Panc1 (cell line): Measurements from ENCODE around the gene FARS2. TPM values are rescaled to one million over a fixed set of nuclear protein-coding genes. Genes with fewer than 3 reads are reported as not detected.

Experiments used
- ATAC-seq: fragments of 200-7000 bp; cut with Tn5 transposase; 2 replicates; pipeline ENCODE4 v1.9.1; 2020; ENCODE audit warnings: mild to moderate bottlenecking, moderate library complexity
- BruUV-seq: library from RNA; stranded (reverse); fragments of 400-500 nt; replicated peaks from 2 replicates; lab custom pipeline; 2021; lab: Mats Ljungman, UMichigan
- CTCF ChIA-PET: fragments of 300-600 bp; sonication (Branson Sonifier 250); formaldehyde crosslinking; loops from one replicate; lab custom pipeline; 2022; ENCODE audit warnings: antibody characterized with exemption; lab: Charles Lee
- POLR2A ChIA-PET: fragments of 300-600 bp; sonication (Branson Sonifier 250); formaldehyde crosslinking; loops from one replicate; lab custom pipeline; 2022; ENCODE audit warnings: antibody characterized with exemption; lab: Charles Lee
- DNase-seq: peaks from one replicate; pipeline ENCODE4 v3.0.0-alpha.2; 2010; ENCODE audit warnings: low read depth, low spot score
- H3K27ac ChIP-seq: 2 replicates; pipeline ENCODE4 v1.5.1; 2011; ENCODE audit warnings: mild to moderate bottlenecking, low read length, inconsistent platforms
- H3K27me3 ChIP-seq: fragments of 200-500 bp; sonication (Bioruptor generic); 2 replicates; pipeline ENCODE4 v1.6.0; 2014; ENCODE audit warnings: low read length, inconsistent platforms; ENCODE audit not compliant: control insufficient read depth, insufficient read depth
- H3K36me3 ChIP-seq: fragments of 200-500 bp; sonication (Bioruptor generic); 2 replicates; pipeline ENCODE4 v1.5.1; 2014; ENCODE audit warnings: inconsistent platforms, mild to moderate bottlenecking, low read length, moderate library complexity; ENCODE audit not compliant: control insufficient read depth, insufficient read depth
- H3K4me1 ChIP-seq: 2 replicates; pipeline ENCODE4 v1.5.1; 2011; ENCODE audit warnings: inconsistent platforms, mild to moderate bottlenecking, low read length, moderate library complexity; ENCODE audit not compliant: control insufficient read depth, insufficient read depth
- H3K4me3 ChIP-seq, 2 experiments: 2 replicates each; pipeline ENCODE4 v1.5.1; 2011 to 2012; ENCODE audit warnings: low read depth in 2 of 2, low read length in 2 of 2, mild to moderate bottlenecking in 2 of 2, inconsistent platforms in 1 of 2, moderate library complexity in 1 of 2
- H3K9me3 ChIP-seq: fragments of 200-500 bp; sonication (Bioruptor generic); 2 replicates; pipeline ENCODE4 v1.5.1; 2014; ENCODE audit warnings: low read depth, mild to moderate bottlenecking, inconsistent platforms, low read length, moderate library complexity; ENCODE audit not compliant: control insufficient read depth, insufficient read depth
- CTCF ChIP-seq: fragments of 450-650 bp; IDR thresholded peaks from 2 replicates; pipeline ENCODE4 v1.5.1; 2017; ENCODE audit warnings: mild to moderate bottlenecking
- POLR2AphosphoS5 ChIP-seq: IDR thresholded peaks from 2 replicates; pipeline ENCODE4 v1.6.1; 2012; ENCODE audit warnings: mild to moderate bottlenecking, low read depth, low read length, moderate library complexity
- REST ChIP-seq, 2 experiments: IDR thresholded peaks; 2 replicates each; pipeline ENCODE4 v1.6.1; 2011 to 2012; ENCODE audit warnings: low read depth in 2 of 2, control low read depth in 1 of 2, low read length in 1 of 2, mild to moderate bottlenecking in 1 of 2, moderate library complexity in 1 of 2; ENCODE audit not compliant: insufficient read depth in 1 of 2
- SIN3A ChIP-seq: IDR thresholded peaks from 2 replicates; pipeline ENCODE4 v1.6.1; 2012; ENCODE audit warnings: low read depth, mild to moderate bottlenecking, low read length, moderate library complexity, borderline replicate concordance; ENCODE audit not compliant: insufficient read depth
- TCF7L2 ChIP-seq: IDR thresholded peaks from 2 replicates; pipeline ENCODE4 v1.6.1; 2011; ENCODE audit warnings: mild to moderate bottlenecking, low read depth, low read length, inconsistent platforms
- in situ Hi-C: cut with HindIII; loops from 2 replicates; pipeline ENCODE4 v1.10.0; 2016; ENCODE audit warnings: low sequenced_read_pairs, low pct_unique_long_range_greater_than_20kb
- intact Hi-C: fragments of 100-400 bp; cut with micrococcal nuclease; formaldehyde crosslinking; loops from one replicate; pipeline ENCODE4 v1.10.0; 2022; ENCODE audit not compliant: unreplicated experiment
- total RNA-seq: library from RNA; stranded (reverse); gene quantifications from one replicate; pipeline ENCODE4 v1.2.1, GENCODE V29; 2021; ENCODE audit not compliant: unreplicated experiment

Gene FARS2
- total RNA-seq, 1 experiment from 2014 or later: 12.8 TPM

GRCh38 chr6:5247201-5247600 is 14.1 kb upstream of the FARS2 start:
- Histone ChIP-seq H3K27me3 (no peaks in the 10 kb centered on the region), H3K4me1 (no peaks in the 10 kb centered on the region), H3K27ac (no peak overlapping the region), H3K36me3 (no peaks in the 10 kb centered on the region), H3K9me3 (no peaks in the 10 kb centered on the region), H3K4me3 (no peak overlapping the region)
- ATAC-seq (no peak), DNase-seq (no peak)
- intact Hi-C loops: no loop called here
- TF ChIP-seq POLR2AphosphoS5 (no peak), TCF7L2 (no peak), REST (IDR thresholded peaks at IDR 0.05; ENCODE audit: insufficient read depth in 1 of 2, low read depth in 2 of 2, low read length in 1 of 2) (no peak), CTCF (no peak), SIN3A (no peak)
- CTCF ChIA-PET: no interaction called here
- in situ Hi-C loops: no loop called here
- POLR2A ChIA-PET: no interaction called here
- no TSS peak for BruUV-seq

- no peaks in the 10 kb centered on the region for H3K4me1 ChIP-seq
- no peak overlapping the region for H3K27ac ChIP-seq
- BruUV-seq: no TSS peak
- H3K27me3 ChIP-seq: no peaks in the 10 kb centered on the region
- H3K36me3 ChIP-seq: no peaks in the 10 kb centered on the region
- in situ Hi-C loops (no loop called here), intact Hi-C loops (no loop called here)
- H3K4me3 ChIP-seq: no peak overlapping the region
- TF ChIP-seq SIN3A (no peak), CTCF (no peak), TCF7L2 (no peak), POLR2AphosphoS5 (no peak), REST (IDR thresholded peaks at IDR 0.05; ENCODE audit: insufficient read depth in 1 of 2, low read depth in 2 of 2, low read length in 1 of 2) (no peak)
- ChIA-PET CTCF (no interaction called here), POLR2A (no interaction called here)
- DNase-seq (no peak), ATAC-seq (no peak)
- H3K9me3 ChIP-seq: no peaks in the 10 kb centered on the region
These were observed 12.8 kb upstream of the FARS2 start for GRCh38 chr6:5248302-5249098.
